PC-3 (cell line): ENCODE measurements around the gene MBNL1.

Experiments
- CTCF ChIP-seq: fragments of 300-600 bp; sonication (generic); conservative IDR thresholded peaks from 2 replicates; pipeline ENCODE4 v1.5.1; 2017; ENCODE audit warnings: antibody characterized with exemption, low read depth, mild to moderate bottlenecking, low read length
- EZH2 ChIP-seq: fragments of 300-600 bp; sonication (generic); IDR thresholded peaks from one replicate; pipeline ENCODE4 v1.6.1; 2017; ENCODE audit warnings: antibody characterized with exemption, mild to moderate bottlenecking, low read length; ENCODE audit not compliant: unreplicated experiment
- EZH2phosphoT487 ChIP-seq: fragments of 300-600 bp; sonication (generic); IDR thresholded peaks from 2 replicates; pipeline ENCODE4 v1.6.1; 2018; ENCODE audit warnings: mild to moderate bottlenecking, antibody characterized with exemption, low read length, borderline replicate concordance

- TF ChIP-seq CTCF: no peak
- no peak for TF ChIP-seq EZH2
- TF ChIP-seq EZH2phosphoT487: no peak
Measured at GRCh38 chr3:152384412-152384811, 115.7 kb downstream of the MBNL1 start.
